Measurements from ENCODE around the gene USPL1.

USPL1 gene

DNA sequence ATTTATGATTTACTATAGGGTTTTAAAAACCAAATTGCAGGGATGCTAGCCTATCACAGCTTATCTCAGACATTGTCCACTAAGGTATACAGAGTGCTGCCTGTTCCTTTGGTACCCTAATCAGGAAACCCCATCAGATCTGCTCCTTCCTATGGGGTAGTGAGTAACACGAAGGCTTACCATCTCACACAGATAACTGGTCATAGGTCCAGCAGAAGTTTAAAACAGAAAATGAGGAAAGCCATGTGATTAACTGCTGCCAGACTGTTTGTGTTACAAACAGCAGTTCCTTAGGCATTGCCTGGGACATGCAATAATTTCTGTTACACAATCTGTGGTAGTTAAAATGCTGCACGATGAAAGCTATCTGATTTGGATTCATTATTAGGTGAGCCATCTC lies 64.1 kb downstream of the USPL1 start:
- no peak for TF ChIP-seq ZFX (IDR thresholded peaks at IDR 0.05; ENCODE audit: borderline replicate concordance)
- TF ChIP-seq, protein P1, sequence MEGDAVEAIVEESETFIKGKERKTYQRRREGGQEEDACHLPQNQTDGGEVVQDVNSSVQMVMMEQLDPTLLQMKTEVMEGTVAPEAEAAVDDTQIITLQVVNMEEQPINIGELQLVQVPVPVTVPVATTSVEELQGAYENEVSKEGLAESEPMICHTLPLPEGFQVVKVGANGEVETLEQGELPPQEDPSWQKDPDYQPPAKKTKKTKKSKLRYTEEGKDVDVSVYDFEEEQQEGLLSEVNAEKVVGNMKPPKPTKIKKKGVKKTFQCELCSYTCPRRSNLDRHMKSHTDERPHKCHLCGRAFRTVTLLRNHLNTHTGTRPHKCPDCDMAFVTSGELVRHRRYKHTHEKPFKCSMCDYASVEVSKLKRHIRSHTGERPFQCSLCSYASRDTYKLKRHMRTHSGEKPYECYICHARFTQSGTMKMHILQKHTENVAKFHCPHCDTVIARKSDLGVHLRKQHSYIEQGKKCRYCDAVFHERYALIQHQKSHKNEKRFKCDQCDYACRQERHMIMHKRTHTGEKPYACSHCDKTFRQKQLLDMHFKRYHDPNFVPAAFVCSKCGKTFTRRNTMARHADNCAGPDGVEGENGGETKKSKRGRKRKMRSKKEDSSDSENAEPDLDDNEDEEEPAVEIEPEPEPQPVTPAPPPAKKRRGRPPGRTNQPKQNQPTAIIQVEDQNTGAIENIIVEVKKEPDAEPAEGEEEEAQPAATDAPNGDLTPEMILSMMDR (IDR thresholded peaks at IDR 0.05): no peak
- no peak overlapping the region for H3K27ac ChIP-seq

DNA sequence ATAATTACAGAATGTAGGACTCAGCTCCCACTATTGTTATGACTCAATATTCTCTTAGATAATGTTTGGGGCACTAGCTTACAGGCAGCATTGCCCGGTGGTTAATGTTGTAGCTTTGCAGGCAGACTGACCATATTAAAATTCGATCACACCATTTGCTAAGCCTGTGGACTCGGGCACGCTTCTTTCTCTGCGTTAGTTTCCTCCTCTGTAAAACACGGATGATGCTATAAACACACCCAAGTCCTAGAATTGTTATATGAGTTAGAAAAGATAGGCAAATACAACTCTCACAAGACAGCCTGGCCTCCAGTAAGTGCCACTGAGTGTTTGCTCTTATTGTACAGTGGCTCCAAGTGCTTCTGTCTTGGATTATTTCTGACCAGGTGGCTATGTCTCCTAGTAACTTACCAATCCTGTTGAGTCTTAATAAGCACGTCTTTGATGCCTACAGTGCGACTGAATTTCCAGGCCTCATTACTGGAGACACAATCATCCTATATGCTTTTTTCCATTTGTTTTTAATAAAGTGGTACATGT lies 67.7 kb downstream of the USPL1 start:
- H3K27ac ChIP-seq: no peak overlapping the region
- TF ChIP-seq ZFX (IDR thresholded peaks at IDR 0.05; ENCODE audit: borderline replicate concordance): no peak
- TF ChIP-seq, protein P1 (IDR thresholded peaks at IDR 0.05): no peak

DNA sequence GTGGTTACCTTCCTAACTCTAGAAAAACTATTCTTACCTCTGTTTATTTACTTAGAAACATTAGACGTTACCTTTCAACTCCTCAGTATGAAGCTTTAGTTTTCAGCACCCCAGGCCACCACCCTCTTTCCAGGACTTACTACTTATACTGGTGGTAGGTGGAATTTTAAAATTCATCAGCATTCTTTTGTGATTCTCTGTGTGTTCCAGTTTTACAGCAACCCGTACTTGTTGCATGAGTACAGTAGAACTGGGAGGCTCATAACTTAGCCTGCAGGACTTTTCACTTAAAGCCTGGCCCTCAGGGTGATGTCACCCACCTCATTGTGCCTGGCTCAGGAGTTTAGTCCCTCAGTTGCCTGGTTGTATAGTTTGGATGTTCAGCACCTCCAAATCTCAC lies 68.3 kb downstream of the USPL1 start:
- no peak overlapping the region for H3K27ac ChIP-seq
- TF ChIP-seq, protein P1 (IDR thresholded peaks at IDR 0.05): no peak
- no peak for TF ChIP-seq ZFX (IDR thresholded peaks at IDR 0.05; ENCODE audit: borderline replicate concordance)

DNA sequence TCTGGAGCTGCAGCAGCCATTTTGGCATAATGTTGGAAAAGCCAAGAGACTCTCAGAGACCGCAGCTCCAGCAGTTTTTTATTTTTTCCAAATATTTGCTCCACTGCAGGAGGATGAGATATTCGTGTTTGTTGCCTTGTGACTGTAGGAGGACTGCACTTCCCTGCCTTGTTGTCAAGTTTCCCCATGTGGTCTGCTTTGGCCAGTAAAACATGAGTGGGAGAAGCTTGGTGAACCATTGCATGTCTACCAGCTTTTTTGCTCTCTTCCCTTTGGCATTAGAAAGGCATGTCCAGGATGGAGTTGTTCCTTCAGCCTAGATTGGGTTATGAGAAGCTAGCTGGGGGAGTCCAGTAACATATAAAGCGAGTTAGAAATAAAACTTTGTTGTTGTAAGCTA lies 69.9 kb downstream of the USPL1 start:
- no peak overlapping the region for H3K27ac ChIP-seq
- TF ChIP-seq, protein P1 (IDR thresholded peaks at IDR 0.05): no peak
- TF ChIP-seq ZFX (IDR thresholded peaks at IDR 0.05; ENCODE audit: borderline replicate concordance): no peak

DNA sequence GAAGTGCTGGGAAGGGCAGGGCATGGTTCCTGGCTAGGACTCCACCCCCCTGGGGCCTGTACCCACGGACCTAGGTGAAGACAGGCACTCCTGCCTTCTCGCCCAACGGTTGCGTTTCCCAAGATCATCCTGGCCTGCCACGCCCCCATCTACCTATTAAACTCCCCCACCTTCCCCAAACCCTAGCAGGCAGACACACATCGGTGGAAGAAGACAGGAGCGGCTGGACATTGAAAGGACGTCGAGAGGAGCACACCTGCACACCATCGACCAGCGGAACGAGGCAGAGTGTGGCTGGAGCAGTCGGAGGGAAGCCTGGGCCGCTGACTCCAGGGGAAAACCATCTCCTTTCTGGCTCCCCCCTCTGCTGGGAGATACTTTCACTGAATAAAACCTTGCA lies 72.0 kb downstream of the USPL1 start:
- TF ChIP-seq, protein P1 (IDR thresholded peaks at IDR 0.05): no peak
- no peak for TF ChIP-seq ZFX (IDR thresholded peaks at IDR 0.05; ENCODE audit: borderline replicate concordance)
- no peak overlapping the region for H3K27ac ChIP-seq

DNA sequence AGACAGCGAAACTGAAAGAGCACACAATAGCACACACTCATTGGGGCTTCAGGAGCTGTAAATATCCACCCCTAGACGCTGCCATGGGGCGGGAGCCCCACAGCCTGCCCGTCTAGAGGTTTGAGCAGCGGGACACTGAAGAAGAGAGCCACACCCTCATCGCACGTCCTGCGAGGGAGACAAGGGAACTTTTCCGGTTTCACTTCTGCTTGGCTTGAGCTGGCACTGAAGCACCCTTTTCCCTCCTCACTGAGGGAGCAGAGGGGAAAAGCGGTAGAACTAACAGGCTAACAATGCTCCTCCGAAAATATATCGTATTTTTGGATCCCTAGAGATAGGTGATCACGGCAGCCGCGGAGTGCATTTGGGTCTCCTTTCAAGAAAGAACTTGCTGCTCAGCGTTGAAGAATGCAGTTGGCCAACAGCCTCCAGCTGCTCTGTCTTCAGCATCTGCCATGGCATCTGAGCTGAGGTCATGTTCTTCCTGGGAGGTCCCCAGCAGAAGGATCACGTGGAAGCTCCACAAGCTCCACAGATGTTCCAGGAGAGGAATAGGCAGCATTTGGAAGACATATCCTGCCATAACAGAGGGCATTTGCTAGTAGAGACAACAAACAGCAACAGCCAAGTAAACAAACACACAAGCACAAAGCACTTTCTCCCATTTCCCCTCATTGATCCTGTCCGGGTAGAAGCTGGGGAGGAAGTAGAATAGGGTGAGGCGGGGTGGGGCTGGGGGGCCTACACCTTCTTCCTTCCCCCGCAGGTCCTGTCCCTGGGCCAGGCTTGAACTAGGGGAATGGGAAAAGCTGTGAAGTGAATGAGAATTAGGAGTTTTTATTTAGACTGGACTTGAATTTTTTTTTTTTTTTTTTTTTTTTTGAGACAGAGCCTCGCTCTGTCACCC lies 72.8 kb downstream of the USPL1 start:
- no peak overlapping the region for H3K27ac ChIP-seq
- no peak for TF ChIP-seq ZFX (IDR thresholded peaks at IDR 0.05; ENCODE audit: borderline replicate concordance)
- TF ChIP-seq, protein P1 (IDR thresholded peaks at IDR 0.05): no peak

DNA sequence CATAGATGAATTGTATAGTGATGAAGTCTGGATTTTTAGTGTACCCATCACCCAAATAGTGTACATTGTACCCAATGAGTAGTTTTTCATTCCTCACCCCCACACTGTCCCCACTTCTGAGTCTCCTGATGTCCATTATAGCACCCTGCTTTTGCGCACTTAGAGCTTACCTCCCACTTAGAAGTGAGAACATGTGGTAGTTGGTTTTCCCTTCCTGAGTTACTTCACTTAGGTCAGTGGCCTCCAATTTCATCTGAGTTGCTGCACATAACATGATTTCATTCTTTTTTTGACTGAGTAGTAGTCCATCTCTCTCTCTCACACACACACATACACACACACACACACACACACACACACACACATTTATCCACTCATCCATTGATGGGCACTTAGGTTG lies 74.4 kb downstream of the USPL1 start:
- no peak overlapping the region for H3K27ac ChIP-seq
- TF ChIP-seq, protein P1 (IDR thresholded peaks at IDR 0.05): no peak
- TF ChIP-seq ZFX (IDR thresholded peaks at IDR 0.05; ENCODE audit: borderline replicate concordance): no peak

Measured in 22Rv1 (cell line).